Measurements from ENCODE around the gene GALNT14. TPM values are rescaled to one million over a fixed set of nuclear protein-coding genes. Genes with fewer than 3 reads are reported as not detected.

The GALNT14 gene
- polyA plus RNA-seq, 1 experiment, result 0.07 TPM

- CTCF ChIA-PET, result no interaction called here
Measured at GRCh38 chr2:31075941-31076590, 62.2 kb downstream of the GALNT14 start.

DNA sequence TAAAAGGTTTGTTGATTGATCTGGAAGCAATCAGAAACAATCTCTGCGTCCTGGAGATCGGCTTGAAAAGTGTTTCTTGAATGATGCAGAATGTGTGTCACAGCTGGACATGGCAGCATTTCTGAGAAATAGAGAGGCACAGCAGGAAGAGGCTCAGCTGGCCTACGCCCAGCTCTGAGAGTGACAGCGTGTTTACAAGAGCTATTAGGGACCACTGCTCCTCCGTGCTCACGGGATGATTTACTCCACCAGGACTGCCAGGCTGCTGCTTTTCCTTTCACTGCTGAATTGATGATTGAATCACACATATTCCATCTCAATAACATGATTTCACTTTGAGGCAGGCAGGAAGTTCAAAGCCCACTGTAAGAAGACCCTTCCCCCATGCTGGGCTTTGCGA is 62.8 kb downstream of the GALNT14 start:
- Histone ChIP-seq H3K27me3 (ENCODE audit: control insufficient read depth, insufficient read depth, low read length) (no peaks in the 10 kb centered on the region), H3K4me3 (ENCODE audit: low read depth, low read length) (no peak overlapping the region), H3K9me3 (ENCODE audit: control insufficient read depth, insufficient read depth, low read length) (no peaks in the 10 kb centered on the region), H3K27ac (ENCODE audit: low read depth, low read length) (no peak overlapping the region)
- no peak for TF ChIP-seq CTCF (IDR thresholded peaks at IDR 0.05; ENCODE audit: low read depth, low read length)
- ChIA-PET POLR2A (no interaction called here), CTCF (no interaction called here)
- no peak for DNase-seq (ENCODE audit: low read depth, low spot score)

More at GRCh38 chr2:31075941-31076590, 62.2 kb downstream of the GALNT14 start:
- TF ChIP-seq CTCF (IDR thresholded peaks at IDR 0.05; ENCODE audit: low read depth, low read length), result no peak
- no peak for DNase-seq (ENCODE audit: low read depth, low spot score)
- Histone ChIP-seq H3K27ac (ENCODE audit: low read depth, low read length) (no peak overlapping the region), H3K4me3 (ENCODE audit: low read depth, low read length) (no peak overlapping the region), H3K27me3 (ENCODE audit: control insufficient read depth, insufficient read depth, low read length) (no peaks in the 10 kb centered on the region), H3K9me3 (ENCODE audit: control insufficient read depth, insufficient read depth, low read length) (no peaks in the 10 kb centered on the region)
- POLR2A ChIA-PET, result no interaction called here

GRCh38 chr2:31071741-31072140 is 66.5 kb downstream of the GALNT14 start:
- TF ChIP-seq CTCF (IDR thresholded peaks at IDR 0.05; ENCODE audit: low read depth, low read length), result no peak
- Histone ChIP-seq H3K9me3 (ENCODE audit: control insufficient read depth, insufficient read depth, low read length) (no peaks in the 10 kb centered on the region), H3K27ac (ENCODE audit: low read depth, low read length) (no peak overlapping the region), H3K4me3 (ENCODE audit: low read depth, low read length) (no peak overlapping the region), H3K27me3 (ENCODE audit: control insufficient read depth, insufficient read depth, low read length) (no peaks in the 10 kb centered on the region)
- no peak for DNase-seq (ENCODE audit: low read depth, low spot score)
- POLR2A ChIA-PET, result no interaction called here
- CTCF ChIA-PET, result no interaction called here

DNA sequence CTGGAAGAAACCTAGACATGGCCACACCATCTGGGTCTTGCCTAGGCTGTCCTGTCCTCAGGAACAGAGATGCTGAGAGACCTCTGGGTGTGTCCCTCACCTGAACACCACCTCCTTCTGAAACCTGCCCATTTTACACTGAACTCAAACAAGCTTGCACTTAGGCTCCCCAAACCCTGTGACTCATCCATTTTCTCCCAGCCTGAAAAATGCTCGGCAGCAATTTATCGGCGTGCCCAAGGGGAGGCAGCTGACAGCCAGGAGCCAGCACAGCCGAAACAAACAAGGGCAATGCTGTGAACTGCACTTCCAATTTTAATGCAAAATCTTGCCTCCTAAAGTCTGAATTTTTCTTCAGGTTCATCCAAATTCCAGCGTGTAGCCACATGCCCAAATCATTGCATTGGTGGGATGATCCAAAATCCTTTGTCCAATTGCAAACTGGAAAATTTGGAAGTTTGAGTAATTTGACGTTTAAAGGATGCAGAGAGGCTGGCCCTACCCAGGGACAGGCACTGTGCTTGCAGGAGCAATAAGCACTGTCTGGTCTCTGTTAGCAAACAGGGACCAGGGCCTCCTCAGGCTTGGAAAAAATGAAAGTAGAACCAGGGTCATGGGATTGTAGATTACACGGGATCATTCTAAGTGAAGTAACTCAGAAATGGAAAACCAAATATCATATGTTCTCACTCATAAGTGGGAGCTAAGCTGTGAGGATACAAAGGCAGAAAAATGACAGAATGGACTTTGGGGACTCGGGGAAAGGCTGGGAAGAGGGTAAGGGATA is 67.7 kb downstream of the GALNT14 start:
- ChIA-PET POLR2A (no interaction called here), CTCF (no interaction called here)
- no peaks in the 10 kb centered on the region for H3K9me3 ChIP-seq (ENCODE audit: control insufficient read depth, insufficient read depth, low read length)
- no peak for TF ChIP-seq CTCF (IDR thresholded peaks at IDR 0.05; ENCODE audit: low read depth, low read length)
- no peak overlapping the region for H3K27ac ChIP-seq (ENCODE audit: low read depth, low read length)
- DNase-seq (ENCODE audit: low read depth, low spot score), result no peak
- no peaks in the 10 kb centered on the region for H3K27me3 ChIP-seq (ENCODE audit: control insufficient read depth, insufficient read depth, low read length)
- H3K4me3 ChIP-seq (ENCODE audit: low read depth, low read length), result no peak overlapping the region

- H3K27me3 ChIP-seq (ENCODE audit: control insufficient read depth, insufficient read depth, low read length), result no peaks in the 10 kb centered on the region
- no peaks in the 10 kb centered on the region for H3K9me3 ChIP-seq (ENCODE audit: control insufficient read depth, insufficient read depth, low read length)
- CTCF ChIA-PET, result interaction anchor here (0.6 kb wide), 1 partner anchor 9 kb away, joined by 3 read pairs; no protein-coding TSS in a partner anchor
- TF ChIP-seq CTCF (IDR thresholded peaks at IDR 0.05; ENCODE audit: low read depth, low read length), result no peak
- DNase-seq (ENCODE audit: low read depth, low spot score), result no peak
- POLR2A ChIA-PET, result no interaction called here
- H3K4me3 ChIP-seq (ENCODE audit: low read depth, low read length), result no peak overlapping the region
- no peak overlapping the region for H3K27ac ChIP-seq (ENCODE audit: low read depth, low read length)
Measured at GRCh38 chr2:31069643-31070325, 68.5 kb downstream of the GALNT14 start.
